Suprapubic skin (tissue), 4 donors: Measurements from ENCODE around the gene TMEM217. TPM values are rescaled to one million over a fixed set of nuclear protein-coding genes. Genes with fewer than 3 reads are reported as not detected.
A peak's percentile ranks its signal among the peaks of the same experiment; 100 is the strongest.

Experiments used
- DNase-seq, 2 donors: peaks; one replicate each; pipeline ENCODE4 v3.0.0-alpha.2; 2019; ENCODE audit warnings: low spot score in 2 of 2
- H3K27ac ChIP-seq: fragments of 200-600 bp; sonication (generic); one replicate; pipeline ENCODE4 v1.5.1; 2019
- H3K27me3 ChIP-seq: fragments of 200-600 bp; sonication (generic); one replicate; pipeline ENCODE4 v1.5.1; 2019
- H3K36me3 ChIP-seq: fragments of 200-600 bp; sonication (generic); one replicate; pipeline ENCODE4 v1.5.1; 2019
- H3K4me1 ChIP-seq: fragments of 200-600 bp; sonication (generic); one replicate; pipeline ENCODE4 v1.5.1; 2019
- H3K4me3 ChIP-seq: fragments of 200-600 bp; sonication (generic); one replicate; pipeline ENCODE4 v1.5.1; 2019; ENCODE audit warnings: mild to moderate bottlenecking
- H3K9me3 ChIP-seq: fragments of 200-600 bp; sonication (generic); one replicate; pipeline ENCODE4 v1.5.1; 2019
- CTCF ChIP-seq, 2 donors: fragments of 200-600 bp in 1 of 2; fragments of 450-650 bp in 1 of 2; sonication (generic) in 1 of 2; IDR thresholded peaks; one replicate each; pipeline ENCODE4 v1.5.1; 2016 to 2019; ENCODE audit warnings: antibody characterized with exemption in 2 of 2, mild to moderate bottlenecking in 1 of 2, moderate library complexity in 1 of 2
- EP300 ChIP-seq: sonication (generic); formaldehyde crosslinking; IDR thresholded peaks from one replicate; pipeline ENCODE4 v1.6.1; 2017; ENCODE audit warnings: antibody characterized with exemption
- POLR2A ChIP-seq, 2 donors: fragments of 450-650 bp; IDR thresholded peaks; one replicate each; pipeline ENCODE4 v1.6.1; 2017; ENCODE audit warnings: antibody characterized with exemption in 2 of 2, mild to moderate bottlenecking in 2 of 2, moderate library complexity in 2 of 2
- POLR2AphosphoS5 ChIP-seq, 3 donors: sonication (generic); formaldehyde crosslinking; IDR thresholded peaks; one replicate each; pipeline ENCODE4 v1.6.1; 2017; ENCODE audit warnings: antibody characterized with exemption in 3 of 3
- whole genome bisulfite sequencing: methylation state at CpG from one replicate; pipeline ENCODE4 v1.1.5; 2018; 5-methylcytosine and 5-hydroxymethylcytosine counted together
- total RNA-seq, 4 donors: library from RNA; depleted of rRNA; stranded (reverse); fragments of >200 nt; gene quantifications; one replicate each; pipeline ENCODE4 v1.1.0, GENCODE V29; 2016

The TMEM217 gene
- total RNA-seq, 4 donors from 2014 or later: 0.30 to 3.3 (median 2.6) TPM; not detected in 1

GRCh38 chr6:37284781-37285180 lies 26.8 kb upstream of the TMEM217 start:
- Histone ChIP-seq H3K4me3 (no peak overlapping the region), H3K27ac (no peak overlapping the region), H3K36me3 (peaks cover 71% of the 10 kb centered on the region), H3K9me3 (no peaks in the 10 kb centered on the region), H3K27me3 (no peaks in the 10 kb centered on the region), H3K4me1 (peaks cover 6% of the 10 kb centered on the region)
- 89% methylated on average over 4 of the region's 4 CpGs for WGBS
- DNase-seq: no peak
- TF ChIP-seq POLR2A (IDR thresholded peaks at IDR 0.05) (no peak), CTCF (IDR thresholded peaks at IDR 0.05) (no peak), EP300 (no peak), POLR2AphosphoS5 (IDR thresholded peaks at IDR 0.05) (no peak)

GRCh38 chr6:37283671-37284151 lies 25.8 kb upstream of the TMEM217 start:
- WGBS: 63% methylated on average over 3 of the region's 3 CpGs
- Histone ChIP-seq H3K27ac (no peak overlapping the region), H3K27me3 (no peaks in the 10 kb centered on the region), H3K4me1 (peaks cover 10% of the 10 kb centered on the region), H3K4me3 (no peak overlapping the region), H3K36me3 (peaks cover 70% of the 10 kb centered on the region), H3K9me3 (no peaks in the 10 kb centered on the region)
- DNase-seq: peak in 1 of 2 donors; percentile 83
- TF ChIP-seq EP300: no peak
- no peak for TF ChIP-seq CTCF (IDR thresholded peaks at IDR 0.05)
- no peak for TF ChIP-seq POLR2AphosphoS5 (IDR thresholded peaks at IDR 0.05)
- no peak for TF ChIP-seq POLR2A (IDR thresholded peaks at IDR 0.05)

GRCh38 chr6:37283268-37283667 lies 25.3 kb upstream of the TMEM217 start:
- H3K36me3 ChIP-seq: peaks cover 69% of the 10 kb centered on the region
- H3K27me3 ChIP-seq: no peaks in the 10 kb centered on the region
- 85% methylated on average over 3 of the region's 3 CpGs for WGBS
- no peak overlapping the region for H3K27ac ChIP-seq
- H3K9me3 ChIP-seq: no peaks in the 10 kb centered on the region
- no peak for DNase-seq
- H3K4me3 ChIP-seq: no peak overlapping the region
- TF ChIP-seq POLR2A (IDR thresholded peaks at IDR 0.05) (no peak), EP300 (no peak), POLR2AphosphoS5 (IDR thresholded peaks at IDR 0.05) (no peak), CTCF (IDR thresholded peaks at IDR 0.05) (no peak)
- peaks cover 10% of the 10 kb centered on the region for H3K4me1 ChIP-seq

- no peaks in the 10 kb centered on the region for H3K27me3 ChIP-seq
- 92% methylated on average over 2 of the region's 2 CpGs for WGBS
- TF ChIP-seq CTCF (IDR thresholded peaks at IDR 0.05) (no peak), POLR2AphosphoS5 (IDR thresholded peaks at IDR 0.05) (no peak), POLR2A (IDR thresholded peaks at IDR 0.05) (no peak), EP300 (no peak)
- H3K27ac ChIP-seq: no peak overlapping the region
- H3K4me3 ChIP-seq: no peak overlapping the region
- peaks cover 62% of the 10 kb centered on the region for H3K36me3 ChIP-seq
- H3K9me3 ChIP-seq: no peaks in the 10 kb centered on the region
- peaks cover 10% of the 10 kb centered on the region for H3K4me1 ChIP-seq
- no peak for DNase-seq
These were observed 24.4 kb upstream of the TMEM217 start for GRCh38 chr6:37282371-37282770.

GRCh38 chr6:37280162-37280887 lies 22.4 kb upstream of the TMEM217 start:
- Histone ChIP-seq H3K27me3 (no peaks in the 10 kb centered on the region), H3K4me3 (no peak overlapping the region), H3K4me1 (peaks cover 10% of the 10 kb centered on the region), H3K9me3 (no peaks in the 10 kb centered on the region), H3K36me3 (peaks cover 41% of the 10 kb centered on the region), H3K27ac (no peak overlapping the region)
- DNase-seq: no peak
- 88% methylated on average over 8 of the region's 8 CpGs for WGBS
- TF ChIP-seq EP300 (no peak), POLR2A (IDR thresholded peaks at IDR 0.05) (no peak), CTCF (IDR thresholded peaks at IDR 0.05) (no peak), POLR2AphosphoS5 (IDR thresholded peaks at IDR 0.05) (no peak)
